ENCODE data around the gene MTURN.

DNA sequence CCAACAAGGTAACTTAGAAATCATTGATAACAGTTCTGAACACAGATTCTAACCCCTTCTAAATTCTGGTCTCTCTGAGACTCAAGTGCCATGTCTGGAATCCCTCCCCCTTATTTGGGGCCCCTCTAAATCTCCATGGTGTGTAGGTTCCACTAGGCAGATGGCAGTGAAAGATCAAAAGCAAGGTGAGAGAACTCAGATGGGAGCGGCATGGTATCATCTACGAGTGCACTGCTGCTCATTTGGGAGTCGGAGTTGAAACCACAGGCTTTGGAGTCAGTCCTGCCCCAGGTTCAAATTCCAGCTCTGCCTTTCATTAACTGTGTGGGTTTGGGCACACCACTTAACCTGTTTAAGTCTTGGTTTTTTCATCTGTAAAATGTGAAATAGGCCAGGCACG is 72.6 kb downstream of the MTURN start:
- no peak for TF ChIP-seq RAD21 (IDR thresholded peaks at IDR 0.05; ENCODE audit: insufficient read depth, low read depth, low read length)
- TF ChIP-seq, protein P1, sequence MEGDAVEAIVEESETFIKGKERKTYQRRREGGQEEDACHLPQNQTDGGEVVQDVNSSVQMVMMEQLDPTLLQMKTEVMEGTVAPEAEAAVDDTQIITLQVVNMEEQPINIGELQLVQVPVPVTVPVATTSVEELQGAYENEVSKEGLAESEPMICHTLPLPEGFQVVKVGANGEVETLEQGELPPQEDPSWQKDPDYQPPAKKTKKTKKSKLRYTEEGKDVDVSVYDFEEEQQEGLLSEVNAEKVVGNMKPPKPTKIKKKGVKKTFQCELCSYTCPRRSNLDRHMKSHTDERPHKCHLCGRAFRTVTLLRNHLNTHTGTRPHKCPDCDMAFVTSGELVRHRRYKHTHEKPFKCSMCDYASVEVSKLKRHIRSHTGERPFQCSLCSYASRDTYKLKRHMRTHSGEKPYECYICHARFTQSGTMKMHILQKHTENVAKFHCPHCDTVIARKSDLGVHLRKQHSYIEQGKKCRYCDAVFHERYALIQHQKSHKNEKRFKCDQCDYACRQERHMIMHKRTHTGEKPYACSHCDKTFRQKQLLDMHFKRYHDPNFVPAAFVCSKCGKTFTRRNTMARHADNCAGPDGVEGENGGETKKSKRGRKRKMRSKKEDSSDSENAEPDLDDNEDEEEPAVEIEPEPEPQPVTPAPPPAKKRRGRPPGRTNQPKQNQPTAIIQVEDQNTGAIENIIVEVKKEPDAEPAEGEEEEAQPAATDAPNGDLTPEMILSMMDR (IDR thresholded peaks at IDR 0.05 in 2 of 3, conservative IDR thresholded peaks at IDR 0.05 in 1 of 3; ENCODE audit: control insufficient read depth in 2 of 3, extremely low read depth in 1 of 3, insufficient read depth in 1 of 3, low read depth in 3 of 3, low read length in 3 of 3) = no peak
- no peak for TF ChIP-seq POLR2A (IDR thresholded peaks at IDR 0.05; ENCODE audit: low read depth, low read length)
- no peak for TF ChIP-seq TAF1 (IDR thresholded peaks at IDR 0.05; ENCODE audit: borderline replicate concordance, low read depth, low read length)
- TF ChIP-seq ATF7 (IDR thresholded peaks at IDR 0.05; ENCODE audit: low read depth) = no peak
- TF ChIP-seq IKZF1 (conservative IDR thresholded peaks at IDR 0.05) = no peak
- TF ChIP-seq, protein P2, sequence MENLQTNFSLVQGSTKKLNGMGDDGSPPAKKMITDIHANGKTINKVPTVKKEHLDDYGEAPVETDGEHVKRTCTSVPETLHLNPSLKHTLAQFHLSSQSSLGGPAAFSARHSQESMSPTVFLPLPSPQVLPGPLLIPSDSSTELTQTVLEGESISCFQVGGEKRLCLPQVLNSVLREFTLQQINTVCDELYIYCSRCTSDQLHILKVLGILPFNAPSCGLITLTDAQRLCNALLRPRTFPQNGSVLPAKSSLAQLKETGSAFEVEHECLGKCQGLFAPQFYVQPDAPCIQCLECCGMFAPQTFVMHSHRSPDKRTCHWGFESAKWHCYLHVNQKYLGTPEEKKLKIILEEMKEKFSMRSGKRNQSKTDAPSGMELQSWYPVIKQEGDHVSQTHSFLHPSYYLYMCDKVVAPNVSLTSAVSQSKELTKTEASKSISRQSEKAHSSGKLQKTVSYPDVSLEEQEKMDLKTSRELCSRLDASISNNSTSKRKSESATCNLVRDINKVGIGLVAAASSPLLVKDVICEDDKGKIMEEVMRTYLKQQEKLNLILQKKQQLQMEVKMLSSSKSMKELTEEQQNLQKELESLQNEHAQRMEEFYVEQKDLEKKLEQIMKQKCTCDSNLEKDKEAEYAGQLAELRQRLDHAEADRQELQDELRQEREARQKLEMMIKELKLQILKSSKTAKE (IDR thresholded peaks at IDR 0.05; ENCODE audit: low read depth, poor library complexity, severe bottlenecking) = no peak
- TF ChIP-seq RELA (IDR thresholded peaks at IDR 0.05; ENCODE audit: borderline replicate concordance, partially characterized antibody) = no peak
- no peak for TF ChIP-seq NR2C2 (IDR thresholded peaks at IDR 0.05; ENCODE audit: borderline replicate concordance, control insufficient read depth, insufficient read length, low read depth)

Measured in GM12878 (cell line).